Fibroblast of mammary gland (primary cell): ENCODE results near the gene FKBP15.

Experiments
- DNase-seq: peaks from one replicate; pipeline ENCODE4 v3.0.0-alpha.2; 2010; ENCODE audit warnings: low read depth
- H3K4me3 ChIP-seq: 2 replicates; pipeline ENCODE4 v1.5.1; 2011; ENCODE audit warnings: low read depth, mild to moderate bottlenecking, low read length, moderate library complexity; ENCODE audit not compliant: control insufficient read depth
- CTCF ChIP-seq: conservative IDR thresholded peaks from 2 replicates; pipeline ENCODE4 v1.5.1; 2011; ENCODE audit warnings: low read depth, low read length, inconsistent platforms; ENCODE audit not compliant: control insufficient read depth, insufficient read depth

Gene FKBP15

GRCh38 chr9:113158446-113158845 is 62.6 kb downstream of the FKBP15 start:
- no peak overlapping the region for H3K4me3 ChIP-seq
- TF ChIP-seq CTCF, result no peak
- no peak for DNase-seq

GRCh38 chr9:113156880-113157279 is 64.2 kb downstream of the FKBP15 start:
- no peak for DNase-seq
- no peak for TF ChIP-seq CTCF
- H3K4me3 ChIP-seq, result no peak overlapping the region

- no peak for DNase-seq
- no peak overlapping the region for H3K4me3 ChIP-seq
- no peak for TF ChIP-seq CTCF
Observed at GRCh38 chr9:113155911-113156588, 65.0 kb downstream of the FKBP15 start.

GRCh38 chr9:113154946-113155345 is 66.1 kb downstream of the FKBP15 start:
- peak; percentile 47 for DNase-seq
- H3K4me3 ChIP-seq, result no peak overlapping the region
- no peak for TF ChIP-seq CTCF

GRCh38 chr9:113154471-113154870 is 66.6 kb downstream of the FKBP15 start:
- no peak overlapping the region for H3K4me3 ChIP-seq
- no peak for TF ChIP-seq CTCF
- peak; percentile 87 for DNase-seq

- no peak overlapping the region for H3K4me3 ChIP-seq
- no peak for TF ChIP-seq CTCF
- no peak for DNase-seq
Observed at GRCh38 chr9:113153599-113153998, 67.5 kb downstream of the FKBP15 start.

GRCh38 chr9:113152699-113153098 is 68.4 kb downstream of the FKBP15 start:
- peak overlapping the region; percentile 86 for H3K4me3 ChIP-seq
- DNase-seq, result peak; percentile 50
- TF ChIP-seq CTCF, result no peak
